ENCODE data around the gene MLF2.

The MLF2 gene

GRCh38 chr12:6752921-6753771, at the start of gene MLF2:
MLF2 (minus strand) TSS chr12:6753141; CDS start chr12:6752334, 807 bp downstream.
- DNase-seq (ENCODE audit: low read depth in 2 of 3, low spot score in 2 of 3) = peak; percentile 93 to 96 (median 96)

GRCh38 chr12:6799147-6799546, 46.2 kb upstream of the MLF2 start:
- DNase-seq (ENCODE audit: low read depth in 2 of 3, low spot score in 2 of 3) = no peak

GRCh38 chr12:6796576-6796975, 43.6 kb upstream of the MLF2 start:
- no peak for DNase-seq (ENCODE audit: low read depth in 2 of 3, low spot score in 2 of 3)

GRCh38 chr12:6795088-6795487, 42.1 kb upstream of the MLF2 start:
- DNase-seq (ENCODE audit: low read depth in 2 of 3, low spot score in 2 of 3) = no peak

DNA sequence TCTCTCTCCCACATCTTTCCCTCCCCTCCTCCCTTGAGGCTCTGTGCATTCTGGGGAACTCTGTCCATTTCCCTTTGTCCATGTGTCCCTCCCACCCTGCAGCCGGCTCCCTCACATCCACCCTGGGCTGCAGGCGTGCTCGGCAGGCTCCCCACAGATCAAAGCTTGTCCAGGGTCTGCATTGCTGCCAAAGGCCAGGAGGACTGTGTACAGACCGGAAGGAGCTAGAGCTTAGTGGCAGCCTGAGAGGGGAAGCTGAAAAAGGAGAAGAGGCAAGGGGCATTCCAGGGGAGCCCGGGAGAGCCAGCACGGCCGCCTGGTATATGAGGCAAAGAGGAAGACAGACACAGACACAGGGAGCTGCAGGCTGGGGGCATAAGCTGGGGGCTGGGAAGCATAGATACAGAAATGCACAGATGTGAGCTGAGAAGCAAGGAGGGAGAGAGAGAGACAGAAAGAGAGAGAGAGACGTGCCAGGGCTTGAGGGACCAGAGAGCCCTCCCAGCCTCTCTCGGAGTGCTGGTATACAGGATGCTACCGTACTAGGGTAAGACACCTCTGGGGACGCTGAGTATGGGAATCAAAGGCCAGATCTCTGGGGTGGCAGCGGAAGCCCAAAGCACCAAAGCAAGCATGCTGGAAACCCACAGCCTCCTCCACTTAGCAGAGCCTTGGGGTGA, 39.7 kb upstream of the MLF2 start:
- DNase-seq (ENCODE audit: low read depth in 2 of 3, low spot score in 2 of 3) = no peak

- no peak for DNase-seq (ENCODE audit: low read depth in 2 of 3, low spot score in 2 of 3)
Measured at GRCh38 chr12:6791931-6792520, 39.1 kb upstream of the MLF2 start.

DNA sequence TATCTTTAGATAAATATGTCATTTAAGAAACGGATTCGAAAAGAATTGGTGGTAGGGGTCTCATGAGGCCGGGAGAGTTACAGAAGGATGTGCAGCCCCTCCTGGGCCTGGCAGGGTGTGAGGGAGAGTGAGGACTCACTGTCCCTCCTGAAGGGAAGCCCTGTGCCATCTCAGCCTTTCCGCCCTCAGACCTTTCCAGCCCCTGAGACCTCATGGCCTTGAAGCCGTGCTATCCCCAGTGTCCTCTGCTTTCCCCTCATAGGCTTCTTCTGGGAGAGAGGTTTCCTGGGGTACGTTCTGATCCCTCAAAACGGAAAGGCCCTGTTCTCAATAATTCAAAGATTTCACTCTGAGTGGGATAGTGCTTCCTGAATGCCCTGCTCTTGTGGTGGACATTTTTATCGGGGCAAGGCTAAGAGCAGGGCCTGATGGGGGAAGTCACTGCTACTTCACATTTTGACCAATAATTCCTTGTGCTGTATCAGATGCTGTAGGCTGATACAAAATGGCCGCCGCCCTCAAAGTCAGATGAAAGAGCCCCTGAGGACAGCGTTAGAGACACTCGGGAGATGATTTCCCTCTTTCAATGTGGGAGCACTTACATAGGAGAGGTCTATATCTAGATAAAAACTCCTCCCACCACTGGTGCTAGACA, 37.7 kb upstream of the MLF2 start:
- no peak for DNase-seq (ENCODE audit: low read depth in 2 of 3, low spot score in 2 of 3)

DNA sequence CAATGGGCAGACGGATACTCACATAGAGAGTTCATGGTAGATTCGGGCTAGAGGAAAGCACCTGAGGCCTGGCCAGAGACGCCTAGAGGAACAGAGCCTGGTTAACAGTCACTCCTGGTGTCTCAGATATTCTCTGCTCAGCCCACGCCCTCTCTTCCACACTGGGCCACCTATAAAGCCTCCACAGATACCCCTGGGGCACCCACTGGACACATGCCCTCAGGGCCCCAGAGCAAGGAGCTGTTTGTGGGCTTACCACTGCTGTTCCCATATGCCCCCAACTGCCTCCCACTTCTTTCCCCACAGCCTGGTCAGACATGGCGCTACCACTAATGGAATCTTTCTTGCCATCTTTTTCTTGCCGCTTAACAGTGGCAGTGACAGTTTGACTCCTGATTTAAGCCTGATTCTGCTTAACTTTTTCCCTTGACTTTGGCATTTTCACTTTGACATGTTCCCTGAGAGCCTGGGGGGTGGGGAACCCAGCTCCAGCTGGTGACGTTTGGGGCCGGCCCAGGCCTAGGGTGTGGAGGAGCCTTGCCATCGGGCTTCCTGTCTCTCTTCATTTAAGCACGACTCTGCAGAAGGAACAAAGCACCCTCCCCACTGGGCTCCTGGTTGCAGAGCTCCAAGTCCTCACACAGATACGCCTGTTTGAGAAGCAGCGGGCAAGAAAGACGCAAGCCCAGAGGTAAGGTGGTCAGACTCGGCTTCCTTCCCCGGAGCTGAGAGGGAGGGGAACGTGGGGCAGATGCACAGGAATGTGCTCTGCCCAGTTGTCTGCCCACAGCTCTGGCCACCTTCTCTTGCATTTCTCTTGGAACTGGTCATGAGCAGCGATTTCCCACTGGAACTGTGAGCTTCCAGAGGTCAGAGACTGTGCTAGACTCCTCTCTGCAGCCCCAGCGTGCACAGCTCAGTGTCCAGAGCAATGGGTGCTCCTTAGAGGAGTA, 36.3 kb upstream of the MLF2 start, which contains the start of gene CD4:
CD4 (plus strand) TSS at position 557 of the 953 bp plus-strand sequence. CDS start 10,611 bp downstream, outside the sequence.
- DNase-seq (ENCODE audit: low read depth in 2 of 3, low spot score in 2 of 3) = no peak

- DNase-seq (ENCODE audit: low read depth in 2 of 3, low spot score in 2 of 3) = no peak
Measured at GRCh38 chr12:6787309-6787708, 34.4 kb upstream of the MLF2 start.

GRCh38 chr12:6786416-6787094, 33.6 kb upstream of the MLF2 start:
- no peak for DNase-seq (ENCODE audit: low read depth in 2 of 3, low spot score in 2 of 3)

DNA sequence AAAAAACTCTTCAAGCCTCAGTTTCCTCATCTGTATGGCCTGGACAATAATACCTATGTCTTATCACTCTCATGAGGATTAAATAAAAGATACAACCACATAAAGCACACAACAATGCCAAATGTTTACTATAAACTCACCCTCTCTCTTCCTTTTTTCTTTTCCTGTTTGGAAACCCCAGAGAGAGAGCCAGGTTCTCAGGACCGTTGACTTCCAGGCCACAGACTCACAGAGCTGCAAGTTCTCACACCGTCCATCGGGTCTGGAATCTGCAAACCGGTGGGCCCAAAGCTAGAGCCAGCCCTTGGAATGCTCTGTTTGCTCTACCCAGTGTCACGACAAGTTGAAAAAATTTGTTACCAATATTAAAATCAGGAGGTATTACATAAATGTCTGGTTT, 31.8 kb upstream of the MLF2 start:
- DNase-seq (ENCODE audit: low read depth in 2 of 3, low spot score in 2 of 3) = no peak

GRCh38 chr12:6784296-6784695, 31.4 kb upstream of the MLF2 start:
- no peak for DNase-seq (ENCODE audit: low read depth in 2 of 3, low spot score in 2 of 3)

- no peak for DNase-seq (ENCODE audit: low read depth in 2 of 3, low spot score in 2 of 3)
Measured at GRCh38 chr12:6783828-6784227, 30.9 kb upstream of the MLF2 start.

- no peak for DNase-seq (ENCODE audit: low read depth in 2 of 3, low spot score in 2 of 3)
Measured at GRCh38 chr12:6782850-6783566, 30.1 kb upstream of the MLF2 start.

- DNase-seq (ENCODE audit: low read depth in 2 of 3, low spot score in 2 of 3) = no peak
Measured at GRCh38 chr12:6782119-6782518, 29.2 kb upstream of the MLF2 start.

DNA sequence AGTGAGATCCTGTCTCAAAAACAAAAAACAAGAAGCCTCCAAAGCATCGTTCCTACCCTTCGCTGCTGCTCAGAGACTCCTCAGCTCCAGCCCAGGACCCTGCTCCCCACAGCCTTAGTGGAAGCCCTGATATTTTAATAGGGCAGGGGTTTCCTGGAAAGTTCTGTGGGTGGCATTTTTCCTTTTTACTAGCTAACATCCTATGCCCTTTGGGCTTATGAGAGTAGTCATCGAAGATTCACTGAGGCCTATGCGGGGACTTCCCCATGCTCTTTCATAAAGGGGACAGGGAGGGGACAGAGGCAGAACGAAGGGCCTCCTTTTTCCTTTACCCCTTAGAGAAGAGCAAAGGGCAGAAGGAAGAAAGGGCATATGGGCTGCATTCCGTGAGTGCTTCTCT, 27.6 kb upstream of the MLF2 start:
- no peak for DNase-seq (ENCODE audit: low read depth in 2 of 3, low spot score in 2 of 3)

GRCh38 chr12:6779708-6780432, 26.9 kb upstream of the MLF2 start:
- no peak for DNase-seq (ENCODE audit: low read depth in 2 of 3, low spot score in 2 of 3)

All from activated CD8-positive, alpha-beta memory T cell treated with anti-CD3 and anti-CD28 coated beads for 48 hours (primary cell).